ENCODE measurements around the gene ZBTB7C. TPM values are rescaled to one million over a fixed set of nuclear protein-coding genes. Genes with fewer than 3 reads are reported as not detected.

ZBTB7C gene
- total RNA-seq, 1 donor from 2014 or later, result 0.56 TPM

- Mint-ChIP-seq H3K27ac (no peak overlapping the region), H3K27me3 (no peaks in the 10 kb centered on the region), H3K36me3 (ENCODE audit: low read depth) (no peaks in the 10 kb centered on the region), H3K4me1 (no peaks in the 10 kb centered on the region), H3K4me3 (no peak overlapping the region), H3K9me3 (no peaks in the 10 kb centered on the region)
- no peak for DNase-seq
- intact Hi-C loops (cut with micrococcal nuclease), result loop anchor here (10.0 kb wide), 1 partner anchor 312 kb away; no protein-coding TSS in a partner anchor
Measured at GRCh38 chr18:48032876-48033789, 376.1 kb downstream of the ZBTB7C start.

GRCh38 chr18:48031641-48032040, 377.5 kb downstream of the ZBTB7C start:
- Mint-ChIP-seq H3K27ac (no peak overlapping the region), H3K36me3 (ENCODE audit: low read depth) (no peaks in the 10 kb centered on the region), H3K4me3 (no peak overlapping the region), H3K9me3 (no peaks in the 10 kb centered on the region), H3K4me1 (no peaks in the 10 kb centered on the region), H3K27me3 (peaks cover 3% of the 10 kb centered on the region)
- no peak for DNase-seq
- intact Hi-C loops (cut with micrococcal nuclease), result loop anchor here (1.0 to 10.0 kb wide), 3 partner anchors 287 to 415 kb away; no protein-coding TSS in a partner anchor

- Mint-ChIP-seq H3K4me3 (no peak overlapping the region), H3K27me3 (peaks cover 3% of the 10 kb centered on the region), H3K36me3 (ENCODE audit: low read depth) (no peaks in the 10 kb centered on the region), H3K27ac (no peak overlapping the region), H3K4me1 (no peaks in the 10 kb centered on the region), H3K9me3 (no peaks in the 10 kb centered on the region)
- DNase-seq, result peak; percentile 68
- intact Hi-C loops (cut with micrococcal nuclease), result loop anchor here (1.0 to 10.0 kb wide), 3 partner anchors 287 to 416 kb away; no protein-coding TSS in a partner anchor
Measured at GRCh38 chr18:48030616-48031480, 378.3 kb downstream of the ZBTB7C start.

- intact Hi-C loops (cut with micrococcal nuclease), result no loop called here
- Mint-ChIP-seq H3K27ac (no peak overlapping the region), H3K36me3 (ENCODE audit: low read depth) (no peaks in the 10 kb centered on the region)
Measured at GRCh38 chr18:48029296-48029986, 379.7 kb downstream of the ZBTB7C start.

GRCh38 chr18:48028696-48029095, 380.5 kb downstream of the ZBTB7C start:
- Mint-ChIP-seq H3K4me3 (no peak overlapping the region), H3K27me3 (peaks cover 5% of the 10 kb centered on the region)
- intact Hi-C loops (cut with micrococcal nuclease), result no loop called here

More at GRCh38 chr18:48029296-48029986, 379.7 kb downstream of the ZBTB7C start:
- Mint-ChIP-seq H3K4me1 (no peaks in the 10 kb centered on the region), H3K27me3 (peaks cover 5% of the 10 kb centered on the region), H3K4me3 (no peak overlapping the region), H3K9me3 (no peaks in the 10 kb centered on the region)
- DNase-seq, result no peak

GRCh38 chr18:48028081-48028480, 381.1 kb downstream of the ZBTB7C start:
- H3K27ac Mint-ChIP-seq, result no peak overlapping the region
- no peak overlapping the region for H3K4me3 Mint-ChIP-seq
- no peaks in the 10 kb centered on the region for H3K9me3 Mint-ChIP-seq

More at GRCh38 chr18:48028696-48029095, 380.5 kb downstream of the ZBTB7C start:
- no peaks in the 10 kb centered on the region for H3K4me1 Mint-ChIP-seq
- DNase-seq, result no peak
- H3K27ac Mint-ChIP-seq, result no peak overlapping the region
- no peaks in the 10 kb centered on the region for H3K9me3 Mint-ChIP-seq
- H3K36me3 Mint-ChIP-seq (ENCODE audit: low read depth), result no peaks in the 10 kb centered on the region

GRCh38 chr18:48027401-48027963, 381.7 kb downstream of the ZBTB7C start:
- Mint-ChIP-seq H3K27ac (no peak overlapping the region), H3K4me3 (no peak overlapping the region), H3K27me3 (peaks cover 8% of the 10 kb centered on the region), H3K36me3 (ENCODE audit: low read depth) (no peaks in the 10 kb centered on the region), H3K4me1 (peaks cover 1% of the 10 kb centered on the region), H3K9me3 (no peaks in the 10 kb centered on the region)
- intact Hi-C loops (cut with micrococcal nuclease), result no loop called here
- no peak for DNase-seq

More at GRCh38 chr18:48028081-48028480, 381.1 kb downstream of the ZBTB7C start:
- intact Hi-C loops (cut with micrococcal nuclease), result no loop called here
- DNase-seq, result no peak
- Mint-ChIP-seq H3K36me3 (ENCODE audit: low read depth) (no peaks in the 10 kb centered on the region), H3K27me3 (peaks cover 6% of the 10 kb centered on the region), H3K4me1 (no peaks in the 10 kb centered on the region)

- H3K36me3 Mint-ChIP-seq (ENCODE audit: low read depth), result no peaks in the 10 kb centered on the region
- H3K4me3 Mint-ChIP-seq, result no peak overlapping the region
- H3K9me3 Mint-ChIP-seq, result no peaks in the 10 kb centered on the region
- peaks cover 12% of the 10 kb centered on the region for H3K27me3 Mint-ChIP-seq
- H3K27ac Mint-ChIP-seq, result no peak overlapping the region
- DNase-seq, result no peak
- intact Hi-C loops (cut with micrococcal nuclease), result no loop called here
- peaks cover 6% of the 10 kb centered on the region for H3K4me1 Mint-ChIP-seq
Measured at GRCh38 chr18:48026216-48026615, 383.0 kb downstream of the ZBTB7C start.

- Mint-ChIP-seq H3K9me3 (no peaks in the 10 kb centered on the region), H3K4me3 (no peak overlapping the region), H3K36me3 (ENCODE audit: low read depth) (no peaks in the 10 kb centered on the region), H3K4me1 (peaks cover 7% of the 10 kb centered on the region), H3K27me3 (peaks cover 12% of the 10 kb centered on the region), H3K27ac (no peak overlapping the region)
- intact Hi-C loops (cut with micrococcal nuclease), result loop anchor here (5.0 kb wide), 1 partner anchor 153 kb away; no protein-coding TSS in a partner anchor
- no peak for DNase-seq
Measured at GRCh38 chr18:48024881-48025660, 384.1 kb downstream of the ZBTB7C start.

- no peak for DNase-seq
- Mint-ChIP-seq H3K4me3 (no peak overlapping the region), H3K27me3 (peaks cover 14% of the 10 kb centered on the region), H3K36me3 (ENCODE audit: low read depth) (no peaks in the 10 kb centered on the region), H3K27ac (no peak overlapping the region), H3K9me3 (no peaks in the 10 kb centered on the region), H3K4me1 (peaks cover 7% of the 10 kb centered on the region)
- intact Hi-C loops (cut with micrococcal nuclease), result loop anchor here (5.0 kb wide), 1 partner anchor 152 kb away; no protein-coding TSS in a partner anchor
Measured at GRCh38 chr18:48024009-48024512, 385.1 kb downstream of the ZBTB7C start.

GRCh38 chr18:48023334-48024008, 385.7 kb downstream of the ZBTB7C start:
- Mint-ChIP-seq H3K36me3 (ENCODE audit: low read depth) (no peaks in the 10 kb centered on the region), H3K27me3 (peaks cover 19% of the 10 kb centered on the region), H3K4me1 (peaks cover 7% of the 10 kb centered on the region), H3K27ac (no peak overlapping the region), H3K9me3 (no peaks in the 10 kb centered on the region), H3K4me3 (no peak overlapping the region)
- DNase-seq, result peak; percentile 71
- intact Hi-C loops (cut with micrococcal nuclease), result loop anchor here (1.0 to 5.0 kb wide), 3 partner anchors 93 to 423 kb away; partner anchors contain the start of gene SMAD2

Data from activated CD4-positive, alpha-beta T cell treated with anti-CD3 and anti-CD28 coated beads, Interleukin-2, amount 10 ng/mL, durations not matched to agents 24 days and 14 days (primary cell).